Endothelial cell of umbilical vein (primary cell): Measurements from ENCODE around the gene MTG1.

Source experiments
- EZH2 ChIP-seq: IDR thresholded peaks from 2 replicates; pipeline ENCODE4 v1.6.1; 2012; ENCODE audit warnings: borderline replicate concordance, low read depth, mild to moderate bottlenecking, moderate library complexity, low read length, inconsistent platforms; ENCODE audit not compliant: severe bottlenecking
- FOS ChIP-seq: IDR thresholded peaks from 2 replicates; pipeline ENCODE4 v1.6.1; 2011; ENCODE audit warnings: mild to moderate bottlenecking, low read length, moderate library complexity, borderline replicate concordance; ENCODE audit not compliant: insufficient read depth
- GATA2 ChIP-seq: IDR thresholded peaks from 2 replicates; pipeline ENCODE4 v1.7.0; 2011; ENCODE audit warnings: low read depth, mild to moderate bottlenecking, moderate library complexity, mixed read lengths, low read length; ENCODE audit not compliant: insufficient read length, insufficient read depth
- JUN ChIP-seq: IDR thresholded peaks from 2 replicates; pipeline ENCODE4 v1.6.1; 2011; ENCODE audit warnings: borderline replicate concordance, low read depth; ENCODE audit not compliant: insufficient read length, insufficient read depth
- MYC ChIP-seq: IDR thresholded peaks from one replicate; pipeline ENCODE4 v1.6.1; 2011; ENCODE audit warnings: mild to moderate bottlenecking, low read depth, low read length
- POLR2A ChIP-seq: IDR thresholded peaks from 2 replicates; pipeline ENCODE4 v1.6.1; 2012; ENCODE audit warnings: low read depth, mild to moderate bottlenecking, control low read depth, low read length
- POLR2AphosphoS5 ChIP-seq: IDR thresholded peaks from 2 replicates; pipeline ENCODE4 v1.6.1; 2012; ENCODE audit warnings: low read depth, mild to moderate bottlenecking, control low read depth, low read length, moderate library complexity; ENCODE audit not compliant: insufficient read depth
- TF ChIP-seq, protein P1 (sequence below), 2 donors: IDR thresholded peaks; 1 replicate in 1 of 2; 2 replicates in 1 of 2; pipeline ENCODE4 v1.5.1; 2011; ENCODE audit warnings: low read length in 2 of 2, mild to moderate bottlenecking in 2 of 2, moderate library complexity in 2 of 2, control low read depth in 1 of 2, inconsistent platforms in 1 of 2, low read depth in 1 of 2; ENCODE audit not compliant: insufficient read depth in 1 of 2; ENCODE audit errors: extremely low read depth in 1 of 2
- TF ChIP-seq, protein P2 (sequence below): IDR thresholded peaks from 2 replicates; pipeline ENCODE4 v1.6.1; 2011; ENCODE audit not compliant: insufficient read depth, insufficient read length

- TF ChIP-seq, protein P1, sequence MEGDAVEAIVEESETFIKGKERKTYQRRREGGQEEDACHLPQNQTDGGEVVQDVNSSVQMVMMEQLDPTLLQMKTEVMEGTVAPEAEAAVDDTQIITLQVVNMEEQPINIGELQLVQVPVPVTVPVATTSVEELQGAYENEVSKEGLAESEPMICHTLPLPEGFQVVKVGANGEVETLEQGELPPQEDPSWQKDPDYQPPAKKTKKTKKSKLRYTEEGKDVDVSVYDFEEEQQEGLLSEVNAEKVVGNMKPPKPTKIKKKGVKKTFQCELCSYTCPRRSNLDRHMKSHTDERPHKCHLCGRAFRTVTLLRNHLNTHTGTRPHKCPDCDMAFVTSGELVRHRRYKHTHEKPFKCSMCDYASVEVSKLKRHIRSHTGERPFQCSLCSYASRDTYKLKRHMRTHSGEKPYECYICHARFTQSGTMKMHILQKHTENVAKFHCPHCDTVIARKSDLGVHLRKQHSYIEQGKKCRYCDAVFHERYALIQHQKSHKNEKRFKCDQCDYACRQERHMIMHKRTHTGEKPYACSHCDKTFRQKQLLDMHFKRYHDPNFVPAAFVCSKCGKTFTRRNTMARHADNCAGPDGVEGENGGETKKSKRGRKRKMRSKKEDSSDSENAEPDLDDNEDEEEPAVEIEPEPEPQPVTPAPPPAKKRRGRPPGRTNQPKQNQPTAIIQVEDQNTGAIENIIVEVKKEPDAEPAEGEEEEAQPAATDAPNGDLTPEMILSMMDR (IDR thresholded peaks at IDR 0.05; ENCODE audit: extremely low read depth in 1 of 2, insufficient read depth in 1 of 2, low read depth in 1 of 2, low read length in 2 of 2), result no peak
- no peak for TF ChIP-seq POLR2A
- no peak for TF ChIP-seq POLR2AphosphoS5
- no peak for TF ChIP-seq MYC
- no peak for TF ChIP-seq EZH2
- no peak for TF ChIP-seq JUN
- TF ChIP-seq, protein P2, sequence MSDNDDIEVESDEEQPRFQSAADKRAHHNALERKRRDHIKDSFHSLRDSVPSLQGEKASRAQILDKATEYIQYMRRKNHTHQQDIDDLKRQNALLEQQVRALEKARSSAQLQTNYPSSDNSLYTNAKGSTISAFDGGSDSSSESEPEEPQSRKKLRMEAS, result no peak
- TF ChIP-seq FOS, result no peak
- no peak for TF ChIP-seq GATA2
Observed at GRCh38 chr10:133465191-133465949, 71.4 kb downstream of the MTG1 start.
